ENCODE measurements around the gene AP3S2.

Gene AP3S2

GRCh38 chr15:89926158-89926557, 32.4 kb upstream of the AP3S2 start:
- no peak for TF ChIP-seq CTCF (IDR thresholded peaks at IDR 0.05)

GRCh38 chr15:89917442-89918101, 23.8 kb upstream of the AP3S2 start:
- TF ChIP-seq CTCF (IDR thresholded peaks at IDR 0.05), result no peak

GRCh38 chr15:89916660-89917059, 22.9 kb upstream of the AP3S2 start:
- no peak for TF ChIP-seq CTCF (IDR thresholded peaks at IDR 0.05)

GRCh38 chr15:89912674-89913396, 19.0 kb upstream of the AP3S2 start, which contains the start of gene ARPIN:
TSS of gene ARPIN (minus strand) at chr15:89912952. CDS start at chr15:89912835, 117 bp downstream.
- no peak for TF ChIP-seq CTCF (IDR thresholded peaks at IDR 0.05)

GRCh38 chr15:89912145-89912673, 18.4 kb upstream of the AP3S2 start:
- TF ChIP-seq CTCF (IDR thresholded peaks at IDR 0.05), result no peak

- TF ChIP-seq CTCF (IDR thresholded peaks at IDR 0.05), result no peak
Measured at GRCh38 chr15:89910891-89911626, 17.3 kb upstream of the AP3S2 start.

- no peak for TF ChIP-seq CTCF (IDR thresholded peaks at IDR 0.05)
Measured at GRCh38 chr15:89909611-89910010, 15.8 kb upstream of the AP3S2 start.
